GM21367 (cell line): Measurements from ENCODE around the gene GNE.

Experiments used
- ATAC-seq: cut with Tn5 transposase; IDR thresholded peaks from one replicate; pipeline ENCODE4 v1.9.1; 2021; ENCODE audit not compliant: unreplicated experiment

The GNE gene

DNA sequence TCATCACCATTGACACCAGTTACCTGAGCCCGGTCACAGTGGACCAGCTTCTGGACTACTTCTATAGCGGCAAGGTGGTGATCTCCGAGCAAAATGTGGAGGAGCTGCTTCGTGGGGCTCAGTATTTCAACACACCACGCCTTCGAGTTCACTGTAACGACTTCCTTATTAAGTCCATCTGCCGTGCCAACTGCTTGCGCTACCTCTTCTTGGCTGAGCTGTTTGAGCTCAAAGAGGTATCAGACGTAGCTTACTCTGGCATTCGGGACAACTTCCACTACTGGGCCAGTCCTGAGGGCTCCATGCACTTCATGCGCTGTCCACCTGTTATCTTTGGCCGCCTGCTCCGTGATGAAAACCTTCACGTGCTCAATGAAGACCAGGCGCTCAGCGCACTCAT, 88.5 kb downstream of the GNE start:
- ATAC-seq: no peak

DNA sequence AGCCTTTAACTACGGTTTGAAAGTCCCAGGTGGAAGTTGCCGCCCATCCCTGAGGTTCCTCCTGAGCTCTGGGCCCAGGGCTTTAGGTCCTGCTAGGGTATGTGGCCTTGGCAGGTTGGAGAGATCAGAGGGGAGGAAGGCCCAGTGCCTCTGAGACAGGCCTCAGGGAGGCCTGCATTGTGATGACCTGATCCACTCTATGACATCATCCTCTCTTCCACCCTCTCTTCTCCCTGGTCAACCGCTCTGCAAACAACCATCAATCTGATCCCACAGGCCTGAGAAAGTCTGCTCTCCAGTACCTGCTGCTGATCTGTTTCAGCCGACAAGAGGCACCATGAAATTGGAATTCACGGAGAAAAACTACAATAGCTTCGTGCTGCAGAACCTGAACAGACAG, 89.1 kb downstream of the GNE start, which contains the start of gene CCIN:
CCIN (plus strand) TSS at position 223 of the 400 bp plus-strand sequence; CDS start at position 338, 115 bp downstream.
- no peak for ATAC-seq

DNA sequence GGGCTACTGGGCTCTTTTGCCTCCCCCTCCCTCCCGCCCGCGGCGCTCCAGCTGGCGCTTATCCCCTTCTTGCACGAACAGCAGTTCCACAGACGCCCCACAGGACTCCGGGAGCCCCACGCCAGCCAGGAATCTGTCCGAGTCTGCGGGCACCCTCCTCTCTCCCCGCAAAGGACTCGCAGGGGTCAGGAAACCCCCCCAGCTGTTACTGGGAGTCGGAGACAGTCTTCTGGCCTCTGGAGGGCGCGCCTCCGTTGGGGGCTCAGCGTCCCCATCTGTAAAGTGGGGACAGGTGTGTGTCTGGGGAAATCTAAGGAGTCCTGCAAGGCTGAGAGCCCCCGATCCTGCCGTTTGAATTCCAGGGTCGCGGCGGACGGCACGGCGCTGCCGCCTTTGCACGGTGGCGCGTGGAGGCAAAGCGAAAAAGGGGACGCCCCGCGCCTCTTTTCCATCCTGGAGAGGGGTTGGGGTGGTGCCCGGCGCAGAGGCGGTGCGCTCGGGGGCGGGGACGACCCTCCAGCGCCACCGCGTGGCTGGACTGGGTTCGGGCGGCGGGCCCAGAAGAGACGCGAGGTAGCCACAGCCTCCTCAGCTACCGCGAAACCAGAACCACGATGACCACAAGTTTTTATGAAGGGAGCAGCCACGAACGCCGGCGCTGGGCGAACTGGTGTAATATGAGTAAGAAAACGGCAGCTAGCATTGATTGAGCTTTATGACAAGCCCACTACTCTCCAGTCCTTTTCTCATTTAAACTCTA, 91.9 kb downstream of the GNE start:
- no peak for ATAC-seq

GRCh38 chr9:36165826-36166167, 92.5 kb downstream of the GNE start:
- no peak for ATAC-seq

- ATAC-seq: no peak
Measured at GRCh38 chr9:36164989-36165388, 93.3 kb downstream of the GNE start.
